NCI-H2227 (cell line): ENCODE results near the gene PDXP.
"Not testable (repeated sequence)": the region's sequence is repeated elsewhere in the genome, so short reads cannot be mapped to it uniquely, and the experiment has no call there.

Experiments used
- DNase-seq: peaks from one replicate; lab custom pipeline; 2025; ENCODE audit not compliant: unreplicated experiment; lab: John Stamatoyannopoulos, UW

PDXP gene

DNA sequence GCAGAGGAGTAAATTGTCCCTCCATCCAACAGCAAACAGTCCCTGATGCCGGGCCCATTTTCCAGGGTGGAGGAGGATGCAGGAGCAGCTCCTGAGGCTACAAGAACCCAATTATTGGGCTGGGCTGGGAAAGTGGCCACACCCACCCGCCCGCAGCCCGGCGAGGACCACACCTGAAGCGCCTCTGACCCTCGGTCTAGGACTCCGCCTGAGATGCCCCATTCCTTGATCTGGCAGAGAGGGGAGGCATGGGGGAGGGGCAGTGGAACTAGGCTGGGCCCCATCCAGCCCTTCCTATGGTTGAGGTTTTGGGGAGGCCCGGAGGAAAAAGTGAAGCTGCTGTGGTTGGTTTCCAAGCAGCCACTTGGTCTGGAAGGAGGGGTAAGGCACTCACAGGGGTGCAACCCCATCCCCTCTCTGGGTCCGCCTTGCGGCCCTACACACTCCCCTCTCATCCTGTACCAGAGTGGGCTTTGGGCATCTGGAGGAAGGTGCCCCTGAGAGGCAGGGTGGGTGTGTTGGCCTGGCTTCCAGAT is 14.5 kb downstream of the PDXP start:
- no peak for DNase-seq

DNA sequence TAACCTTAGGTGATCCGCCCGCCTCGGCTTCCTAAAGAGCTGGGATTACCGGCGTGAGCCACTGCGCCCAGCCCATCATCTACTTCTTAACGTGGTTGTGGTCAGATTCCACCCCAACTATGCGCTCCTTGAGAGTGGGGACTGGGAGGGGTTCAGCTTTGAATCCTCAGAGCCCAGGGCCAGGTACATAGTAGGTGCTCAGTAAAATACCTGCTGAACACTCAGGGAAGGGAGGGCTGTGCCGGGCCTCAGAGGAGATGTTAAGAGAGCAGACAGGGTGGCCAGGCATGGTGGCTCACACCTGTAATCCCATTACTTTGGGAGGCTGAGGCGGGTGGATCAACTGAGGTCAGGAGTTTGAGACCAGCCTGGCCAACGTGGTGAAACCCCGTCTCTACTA is 15.7 kb downstream of the PDXP start:
- no peak for DNase-seq

DNA sequence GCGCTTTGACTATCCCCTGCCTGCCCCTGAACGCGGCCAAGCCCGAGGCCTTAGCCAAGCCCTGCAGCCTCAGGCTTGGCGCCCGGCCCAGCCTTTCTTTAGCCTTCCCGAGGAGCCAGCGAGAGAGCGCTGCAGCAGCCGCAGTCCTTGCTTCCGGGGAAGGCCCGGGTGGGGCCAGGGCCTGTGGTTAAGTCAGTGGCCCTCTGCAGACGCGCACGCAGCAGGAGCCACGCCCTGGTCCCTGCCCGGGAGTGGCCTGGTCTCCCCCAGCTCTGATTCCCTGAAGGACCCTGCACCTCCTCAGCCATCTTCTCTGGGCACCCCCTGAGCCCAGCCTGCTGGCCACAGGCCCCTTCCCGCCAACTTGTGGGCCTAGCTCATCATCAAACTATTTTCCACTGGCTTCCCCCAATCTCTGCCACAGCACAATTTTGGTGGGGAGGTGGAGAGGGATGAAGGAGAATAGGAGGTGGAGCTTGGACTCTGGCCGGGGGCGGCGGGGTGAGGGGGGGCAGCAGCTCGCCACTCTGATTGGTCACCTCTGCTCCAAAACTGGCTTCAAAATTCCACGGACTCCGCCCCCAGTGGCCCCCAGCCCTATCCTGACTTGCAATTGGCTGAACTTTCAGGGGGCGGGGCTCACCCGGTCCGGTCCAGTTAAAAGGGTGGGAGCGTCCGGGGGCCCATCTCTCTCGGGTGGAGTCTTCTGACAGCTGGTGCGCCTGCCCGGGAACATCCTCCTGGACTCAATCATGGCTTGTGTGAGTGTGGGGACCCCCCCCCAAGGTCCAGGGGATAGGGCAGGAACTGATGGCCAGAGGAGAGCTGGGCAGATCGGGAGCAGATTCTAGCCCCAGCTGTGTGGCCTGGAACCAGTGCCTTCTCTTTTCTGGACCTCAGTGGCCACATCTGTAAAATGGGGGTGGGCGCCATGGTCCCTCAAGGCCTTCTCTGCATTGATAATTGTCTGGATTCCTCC is 16.7 kb downstream of the PDXP start, which contains the start of gene LGALS1:
Gene LGALS1, plus strand, starts transcription at position 686 of the 979 bp plus-strand sequence. Its CDS starts 67 bp downstream, at position 753.
- peak; percentile 47 for DNase-seq

DNA sequence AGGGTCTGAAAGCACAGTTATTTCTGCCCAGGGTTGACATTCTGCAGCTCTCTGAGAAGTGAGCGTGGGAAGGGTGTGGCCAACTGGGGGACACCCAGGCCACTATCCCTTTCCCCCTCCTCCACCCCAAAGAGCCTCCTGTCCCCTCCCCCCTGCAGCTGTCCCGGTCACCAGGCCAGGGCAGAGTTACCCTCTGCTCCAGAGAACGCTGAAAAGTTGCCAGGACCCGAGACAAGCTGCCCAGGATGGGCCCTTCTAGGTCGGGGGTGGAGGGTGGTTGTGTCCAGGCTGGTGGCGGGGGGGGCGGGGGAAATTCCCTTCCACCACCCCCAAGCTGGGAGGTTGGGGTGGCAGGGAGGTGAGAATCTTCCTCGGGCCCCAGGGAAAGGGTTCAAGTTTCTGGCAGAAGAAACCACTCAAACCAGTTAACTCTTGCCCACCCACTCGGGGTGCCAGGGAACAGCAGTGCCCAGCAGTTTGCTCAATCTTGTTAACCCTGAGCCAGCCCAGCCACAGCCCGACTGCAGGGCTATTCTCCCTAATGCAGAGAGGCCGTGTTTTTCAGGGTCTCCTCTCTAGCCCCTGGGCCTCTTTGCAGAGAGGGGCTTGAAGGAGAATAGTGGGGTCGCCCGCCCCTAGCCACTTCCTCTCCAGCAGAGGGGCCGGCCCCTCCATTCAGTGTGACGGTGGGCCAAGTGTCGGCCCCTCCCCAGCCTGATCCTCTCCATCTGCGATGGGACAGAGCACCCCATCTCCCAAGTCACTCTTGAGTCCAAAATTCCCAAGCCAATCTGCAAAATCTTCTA is 17.6 kb downstream of the PDXP start:
- no peak for DNase-seq

DNA sequence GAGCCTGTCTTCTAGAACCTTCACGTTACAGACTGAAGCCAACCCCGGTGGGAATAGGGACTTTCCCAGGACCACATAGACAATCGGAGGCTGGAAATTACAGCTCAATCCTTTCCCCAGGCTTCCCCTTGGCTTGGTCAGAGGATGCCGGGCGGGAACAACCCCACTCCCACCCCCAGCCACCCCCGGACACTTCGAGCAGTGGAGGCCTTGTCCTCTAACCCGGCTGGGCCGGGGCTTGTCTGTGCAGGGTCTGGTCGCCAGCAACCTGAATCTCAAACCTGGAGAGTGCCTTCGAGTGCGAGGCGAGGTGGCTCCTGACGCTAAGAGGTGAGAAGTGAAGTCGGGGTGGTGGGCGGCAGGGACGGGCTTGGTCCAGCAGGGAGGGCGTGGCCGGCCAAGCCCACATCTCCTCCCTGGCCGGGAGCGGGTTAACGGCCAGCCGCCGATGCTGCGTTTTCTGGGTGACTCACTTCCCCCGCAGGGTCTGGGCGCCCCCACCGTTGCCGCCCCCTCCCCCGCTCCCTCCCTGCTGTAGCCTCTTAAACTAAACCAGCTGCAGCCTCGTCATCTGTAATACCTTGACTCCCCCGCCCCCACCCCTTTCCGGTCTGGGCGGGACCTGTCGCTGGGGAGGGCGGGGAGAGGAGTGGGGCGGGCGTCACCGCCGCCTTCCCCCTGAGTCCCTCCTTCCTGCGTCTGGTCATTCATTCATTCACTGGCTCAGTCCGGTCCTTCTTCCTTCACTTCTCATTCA is 18.4 kb downstream of the PDXP start:
- peak; percentile 85 for DNase-seq

DNA sequence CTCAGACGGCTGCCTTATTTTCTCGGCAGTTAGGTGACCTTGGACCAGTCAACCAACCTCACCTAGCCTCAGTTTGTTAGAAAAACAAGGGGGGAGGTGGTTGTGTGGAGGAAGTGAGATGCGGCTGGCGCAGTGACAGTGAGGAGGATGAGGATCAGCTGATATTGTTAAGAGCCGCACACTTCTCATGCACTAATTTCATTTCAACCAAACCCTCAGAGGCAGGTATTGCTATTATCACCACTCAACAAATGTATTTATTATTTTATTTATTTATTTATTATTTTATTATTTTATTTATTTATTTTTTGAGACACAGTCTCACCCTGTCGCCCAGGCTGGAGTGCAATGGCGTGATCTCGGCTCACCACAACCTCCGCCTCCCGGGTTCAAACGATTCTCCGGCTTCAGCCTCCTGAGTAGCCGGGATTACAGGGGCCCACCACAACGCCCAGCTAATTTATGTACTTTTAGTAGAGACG is 19.0 kb downstream of the PDXP start:
- DNase-seq, result no peak

DNA sequence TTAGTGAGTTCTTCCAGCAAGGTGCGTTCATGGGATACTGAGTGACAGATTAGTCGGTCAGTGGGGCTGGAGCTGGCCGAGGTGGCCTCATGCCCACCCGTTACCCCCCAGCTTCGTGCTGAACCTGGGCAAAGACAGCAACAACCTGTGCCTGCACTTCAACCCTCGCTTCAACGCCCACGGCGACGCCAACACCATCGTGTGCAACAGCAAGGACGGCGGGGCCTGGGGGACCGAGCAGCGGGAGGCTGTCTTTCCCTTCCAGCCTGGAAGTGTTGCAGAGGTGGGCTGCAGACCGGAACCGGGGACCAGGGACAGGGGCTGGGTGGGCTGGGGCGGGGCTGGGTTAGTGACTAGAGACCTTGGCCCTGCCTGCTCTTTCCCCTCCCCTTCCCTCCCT is 19.8 kb downstream of the PDXP start:
- DNase-seq, result no peak

DNA sequence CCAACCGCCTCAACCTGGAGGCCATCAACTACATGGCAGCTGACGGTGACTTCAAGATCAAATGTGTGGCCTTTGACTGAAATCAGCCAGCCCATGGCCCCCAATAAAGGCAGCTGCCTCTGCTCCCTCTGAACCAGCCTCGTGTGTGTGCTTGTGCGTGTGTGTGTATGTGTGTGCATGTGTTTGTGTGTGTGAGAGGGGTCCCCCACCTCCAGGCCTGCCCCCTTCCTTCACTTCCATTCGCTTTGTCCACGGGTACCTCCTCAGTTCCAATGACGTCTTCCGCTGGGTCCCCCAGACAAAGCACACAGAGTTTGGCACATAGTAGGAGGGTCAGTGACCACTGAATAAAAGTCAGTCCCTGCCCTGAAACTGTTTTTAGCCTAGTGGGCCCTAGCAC is 21.1 kb downstream of the PDXP start:
- DNase-seq, result no peak

DNA sequence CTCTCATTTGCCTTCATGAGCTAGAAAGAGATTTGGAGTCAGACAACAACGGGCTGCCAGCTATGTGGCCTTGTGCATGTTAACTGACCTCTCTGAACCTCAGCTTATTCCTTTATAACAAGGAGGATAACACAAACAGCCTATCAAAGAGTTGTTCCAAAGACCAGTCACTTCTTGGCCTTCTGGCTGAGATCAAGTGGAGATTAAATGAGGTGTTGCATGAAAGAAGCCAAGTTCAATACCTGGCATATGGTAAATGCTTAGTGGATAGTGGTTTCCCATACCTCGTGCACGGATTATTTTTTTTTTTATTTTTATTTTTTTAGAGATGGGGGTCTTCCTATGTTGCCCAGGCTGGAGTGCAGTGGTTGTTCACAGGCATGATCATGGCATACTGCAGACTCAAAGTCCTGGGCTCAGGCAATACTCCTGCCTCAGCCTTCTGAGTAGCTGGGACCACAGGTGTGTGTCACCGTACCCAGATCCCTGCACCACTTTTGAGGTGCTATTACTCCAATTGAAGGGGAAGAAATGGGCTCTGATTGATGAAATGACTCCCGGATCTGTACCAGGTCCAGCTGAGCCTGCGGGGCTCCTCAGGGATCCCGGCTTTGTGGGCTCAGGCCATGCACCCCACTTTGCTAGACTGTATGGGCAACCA is 21.8 kb downstream of the PDXP start:
- DNase-seq, result no peak

DNA sequence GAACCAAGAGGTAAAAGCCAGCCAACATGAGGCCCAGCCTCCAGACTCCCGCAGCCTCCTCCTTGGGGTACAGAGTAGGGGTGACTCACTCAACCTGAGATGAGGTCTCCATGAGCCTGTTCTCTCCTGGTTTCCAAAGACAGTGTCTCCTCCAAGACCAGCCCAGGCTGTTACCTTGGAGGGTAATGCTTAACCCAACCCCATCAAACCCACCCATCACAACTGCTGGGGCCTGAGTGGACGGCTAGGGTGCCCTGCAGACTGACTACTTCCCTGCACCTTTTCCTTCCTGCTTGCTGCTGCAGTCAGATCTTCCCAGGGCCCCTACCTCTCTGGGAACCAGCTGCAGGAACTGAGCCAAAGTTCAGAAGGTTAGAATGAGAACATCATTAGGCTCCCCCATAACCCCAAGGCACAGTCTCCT is 22.5 kb downstream of the PDXP start:
- DNase-seq, result no peak

DNA sequence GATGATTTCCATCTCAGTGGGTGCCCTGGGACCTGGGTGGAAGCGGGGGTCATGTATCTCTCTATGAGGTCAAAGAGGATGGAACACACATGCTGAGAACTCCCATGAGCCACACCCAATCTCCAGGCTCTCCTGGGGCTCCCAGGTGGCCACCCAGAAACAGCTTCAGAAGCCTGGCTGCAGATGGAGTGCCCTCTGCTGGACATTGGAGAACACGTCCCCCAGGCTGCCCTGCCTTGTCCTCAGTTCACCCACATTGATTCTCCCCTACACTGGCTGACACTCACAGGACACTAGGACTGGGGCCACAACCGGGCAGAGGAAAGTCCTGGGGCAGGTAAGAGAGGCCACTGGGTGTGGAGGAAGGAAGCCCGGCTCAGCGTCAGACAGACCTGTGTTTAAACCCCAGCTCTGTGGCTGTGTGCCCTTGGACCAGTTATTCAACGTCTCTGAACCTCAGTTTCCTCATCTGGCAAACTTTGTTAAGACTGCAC is 23.1 kb downstream of the PDXP start:
- DNase-seq, result peak; percentile 26

DNA sequence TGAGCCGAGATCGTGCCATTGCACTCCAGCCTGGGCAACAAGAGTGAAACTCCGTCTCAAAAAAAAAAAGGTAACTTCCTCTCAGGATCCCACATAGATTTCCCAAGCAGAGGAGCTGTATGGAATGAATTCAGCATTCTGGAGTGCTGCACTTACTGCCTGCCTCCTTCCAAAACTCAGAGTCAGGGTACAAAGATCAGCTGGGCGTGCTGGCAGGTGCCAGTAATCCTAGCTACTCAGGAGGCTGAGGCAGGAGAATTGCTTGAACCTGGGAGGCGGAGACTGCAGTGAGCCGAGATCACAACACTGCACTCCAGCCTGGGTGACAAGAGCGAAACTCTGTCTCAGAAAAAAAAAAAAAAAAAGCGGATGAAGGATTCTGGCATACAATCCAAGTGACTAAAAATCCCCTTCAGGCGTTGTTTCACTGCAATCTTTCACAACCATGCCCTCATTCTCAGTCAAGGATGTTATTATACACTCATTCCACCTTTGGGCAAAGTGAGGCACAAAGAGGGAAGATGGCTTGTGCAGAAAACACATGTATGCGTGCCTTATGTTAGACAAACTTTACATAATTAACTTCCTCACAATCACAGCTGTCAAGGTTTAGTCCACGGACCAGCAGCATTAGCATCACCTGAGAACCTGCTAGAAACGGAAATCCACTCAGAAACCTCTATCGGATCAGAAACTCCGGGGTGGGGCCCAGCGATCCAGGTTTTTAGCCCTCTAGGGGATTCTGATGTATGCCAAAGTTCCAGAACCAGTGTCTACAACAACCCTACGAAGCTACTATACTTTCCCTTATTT is 26.5 kb downstream of the PDXP start:
- DNase-seq, result no peak

DNA sequence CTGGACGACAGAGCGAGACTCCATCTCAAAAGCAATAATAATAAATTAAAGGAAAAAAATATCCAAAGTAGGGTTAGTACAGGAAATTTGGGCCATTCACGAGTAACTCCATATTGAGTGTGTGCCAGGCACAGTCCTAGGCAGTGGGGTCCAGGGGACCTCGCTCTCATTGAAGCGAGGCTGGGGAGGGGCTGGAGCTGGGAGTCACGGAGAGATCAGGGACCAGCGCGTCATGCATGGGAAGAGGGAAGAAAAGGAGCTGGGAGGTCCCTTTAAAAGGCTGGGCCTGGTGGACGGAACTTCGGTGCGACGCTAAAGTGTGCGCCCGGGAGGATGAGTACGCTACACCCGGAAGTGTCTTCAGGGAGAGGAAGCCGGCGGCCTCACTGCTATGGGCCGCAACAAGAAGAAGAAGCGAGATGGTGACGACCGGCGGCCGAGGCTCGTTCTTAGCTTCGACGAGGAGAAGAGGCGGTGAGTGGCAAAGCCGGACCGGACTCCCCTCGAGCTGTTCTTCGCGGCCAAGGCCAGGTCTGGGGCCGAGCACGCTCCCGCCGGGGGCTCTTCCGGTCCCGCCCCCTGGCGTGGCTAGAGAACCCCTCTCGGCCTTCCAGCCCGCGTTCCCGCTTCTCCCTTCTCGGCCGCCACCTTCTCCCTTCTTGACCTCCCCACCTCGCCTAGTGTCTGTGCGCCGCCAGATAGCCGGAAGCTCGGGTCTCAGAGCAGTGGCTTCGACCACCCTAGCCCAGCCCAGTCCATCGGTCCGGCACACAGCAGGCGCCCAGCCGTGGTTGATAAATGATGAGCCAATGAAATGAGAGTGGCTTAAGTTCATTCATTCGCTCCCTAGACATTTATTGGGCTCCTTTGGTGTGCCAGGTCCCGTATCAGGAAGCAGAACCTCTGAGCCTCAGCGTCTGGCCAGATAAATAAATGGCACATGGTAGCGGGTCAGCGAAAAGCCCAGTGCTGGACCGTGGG is 27.8 kb downstream of the PDXP start, which contains the start of gene NOL12:
Gene NOL12, plus strand, starts transcription at position 342 of the 981 bp plus-strand sequence. Its CDS starts 50 bp downstream, at position 392.
- DNase-seq, result peak; percentile 87

DNA sequence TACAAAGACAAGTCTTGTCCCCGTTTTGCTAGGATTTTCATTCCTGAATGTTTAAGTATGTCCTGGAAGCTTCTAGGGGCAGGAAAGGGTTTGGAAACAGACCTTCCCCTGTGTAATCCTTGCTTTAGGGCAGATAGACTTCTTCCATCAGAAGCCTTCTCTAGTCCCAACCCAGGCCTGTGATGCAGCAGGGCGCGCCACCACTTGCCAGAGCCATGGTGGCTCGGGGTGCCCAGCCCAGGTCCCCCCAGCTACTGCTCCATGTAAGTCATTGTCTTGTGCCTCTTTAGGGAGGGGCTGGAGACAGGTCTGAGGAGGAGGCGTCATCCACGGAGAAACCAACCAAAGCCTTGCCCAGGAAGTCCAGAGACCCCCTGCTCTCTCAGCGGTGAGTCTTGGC is 31.9 kb downstream of the PDXP start:
- no peak for DNase-seq

DNA sequence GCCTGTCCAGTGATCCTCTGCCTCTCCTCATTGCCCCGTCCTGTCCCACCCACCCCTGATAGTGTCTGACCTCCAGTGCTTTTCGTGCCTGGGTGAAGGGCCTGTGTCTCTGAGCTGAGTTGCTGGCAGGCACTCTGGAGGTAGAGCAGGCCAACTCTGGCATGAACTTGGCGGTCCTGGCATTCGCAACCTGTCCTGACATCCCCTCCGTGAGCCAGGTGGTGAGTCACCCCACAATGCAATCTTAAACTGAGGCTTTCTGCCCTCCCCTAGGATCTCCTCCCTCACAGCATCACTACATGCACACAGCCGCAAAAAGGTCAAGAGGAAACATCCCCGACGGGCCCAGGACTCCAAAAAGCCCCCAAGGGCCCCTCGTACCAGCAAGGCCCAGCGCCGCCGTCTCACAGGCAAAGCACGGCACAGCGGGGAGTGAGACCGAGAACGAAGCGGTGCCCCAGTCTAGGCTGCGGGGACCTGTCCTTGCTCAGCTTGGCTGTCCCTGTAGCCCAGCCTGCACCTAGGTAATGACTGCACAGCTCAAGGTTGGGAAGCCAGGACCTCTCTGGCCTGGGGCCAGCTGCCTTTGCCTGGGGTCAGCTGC is 32.5 kb downstream of the PDXP start:
- DNase-seq, result no peak

DNA sequence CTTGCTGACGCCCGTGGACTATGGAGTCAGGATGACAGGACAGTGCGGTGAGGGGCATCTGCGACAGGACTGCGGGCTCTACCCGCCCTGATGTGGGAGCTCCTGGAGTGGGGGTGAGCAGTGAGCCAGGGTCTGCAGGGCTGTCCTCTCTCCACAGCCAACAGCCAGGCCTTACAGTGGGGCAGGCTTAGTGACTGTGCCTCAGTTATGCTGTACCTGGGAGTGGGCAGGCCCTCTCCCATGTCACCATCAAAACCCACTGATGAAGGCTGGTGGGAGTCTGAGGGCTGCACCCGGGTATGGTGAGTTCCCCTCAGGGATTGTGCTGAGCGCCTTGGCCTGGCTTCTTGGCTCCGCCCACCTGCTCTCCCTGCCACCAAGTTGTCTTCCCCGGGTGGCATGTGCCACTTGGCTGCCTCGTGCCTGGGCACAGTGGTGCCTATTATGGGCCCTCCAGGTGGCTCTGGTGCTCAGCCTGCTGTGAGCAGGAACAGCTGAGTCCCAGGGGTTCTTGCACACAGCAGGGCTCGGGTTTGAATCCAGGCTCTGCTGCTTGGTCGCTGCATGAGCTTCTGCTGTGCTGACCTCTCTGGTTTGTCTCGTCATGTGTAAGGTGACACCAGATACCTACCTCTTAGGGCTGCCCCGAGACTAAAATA is 34.2 kb downstream of the PDXP start:
- no peak for DNase-seq

DNA sequence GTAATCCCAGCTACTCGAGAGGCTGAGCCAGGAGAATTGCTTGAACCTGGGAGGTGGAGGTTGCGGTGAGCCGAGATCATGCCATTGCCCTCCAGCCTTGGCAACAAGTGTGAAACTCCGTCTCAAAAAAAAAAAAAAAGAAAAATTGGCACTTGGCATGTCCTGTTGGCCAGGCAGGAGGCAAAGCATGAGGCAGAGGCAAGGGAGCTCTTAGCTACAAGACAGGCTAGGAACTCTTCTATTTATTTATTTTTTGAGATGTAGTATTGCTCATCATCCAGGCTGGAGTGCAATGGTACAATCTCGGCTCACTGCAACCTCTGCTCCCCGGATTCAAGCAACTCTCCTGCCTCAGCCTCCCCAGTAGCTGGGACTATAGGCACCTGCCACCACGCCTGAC is 35.6 kb downstream of the PDXP start:
- not testable (repeated sequence) for DNase-seq
